Endothelial cell of umbilical vein (primary cell): ENCODE data around the gene LRRC8C. TPM values are rescaled to one million over a fixed set of nuclear protein-coding genes. Genes with fewer than 3 reads are reported as not detected.

Source experiments
- BruUV-seq: library from RNA; stranded (reverse); fragments of 400-500 nt; replicated peaks from 2 replicates; lab custom pipeline; 2021; lab: Mats Ljungman, UMichigan
- CTCF ChIA-PET: fragments of 300-600, 350-600 bp; sonication (Branson Sonifier 250); formaldehyde crosslinking; loops from one replicate; lab custom pipeline; 2021; ENCODE audit warnings: antibody characterized with exemption, inconsistent platforms; lab: Charles Lee
- POLR2A ChIA-PET: fragments of 300-600, 350-600 bp; sonication (Branson Sonifier 250); formaldehyde crosslinking; loops from one replicate; lab custom pipeline; 2021; ENCODE audit warnings: antibody characterized with exemption, inconsistent platforms; lab: Charles Lee
- DNase-seq: peaks from one replicate; pipeline ENCODE4 v3.0.0-alpha.2; 2011; ENCODE audit warnings: low read depth, low spot score
- FAIRE-seq: peaks from 2 replicates; lab custom pipeline; 2011; peaks lifted over from hg19 to GRCh38; lab: Jason Lieb, UNC
- H2AFZ ChIP-seq: 2 replicates; pipeline ENCODE4 v1.6.0; 2012; ENCODE audit warnings: low read depth, low read length, control low read depth, inconsistent platforms
- H3K27ac ChIP-seq: 2 replicates; pipeline ENCODE4 v1.5.1; 2011; ENCODE audit warnings: low read depth, mild to moderate bottlenecking, control low read depth, low read length, moderate library complexity; ENCODE audit not compliant: insufficient read depth
- H3K27me3 ChIP-seq, 2 experiments: 2 replicates each; pipeline versions ENCODE4 v1.6.0 to v1.6.1; 2011; ENCODE audit warnings: low read length in 2 of 2, mixed read lengths in 1 of 2; ENCODE audit not compliant: control insufficient read depth in 2 of 2, insufficient read depth in 2 of 2
- H3K36me3 ChIP-seq, 2 experiments: 2 replicates in 1 of 2; 3 replicates in 1 of 2; pipeline ENCODE4 v1.5.1; 2011; ENCODE audit warnings: low read length in 2 of 2, mild to moderate bottlenecking in 1 of 2, moderate library complexity in 1 of 2; ENCODE audit not compliant: control insufficient read depth in 2 of 2, insufficient read depth in 2 of 2; ENCODE audit errors: extremely low read depth in 1 of 2
- H3K4me1 ChIP-seq: 3 replicates; pipeline ENCODE4 v1.5.1; 2011; ENCODE audit warnings: mild to moderate bottlenecking, low read length; ENCODE audit not compliant: control insufficient read depth, insufficient read depth; ENCODE audit errors: extremely low read depth
- H3K4me2 ChIP-seq: 2 replicates; pipeline ENCODE4 v1.6.1; 2011; ENCODE audit warnings: low read length, control low read depth, mixed read lengths; ENCODE audit not compliant: insufficient read depth
- H3K4me3 ChIP-seq, 3 experiments: fragments of 200-600 bp in 1 of 3; sonication (generic), shearing (Covaris generic) in 1 of 3; replicated peaks in 1 of 3; 2 replicates each; pipeline ENCODE4 v1.5.1; 2011 to 2016; ENCODE audit warnings: control low read depth in 3 of 3, low read length in 3 of 3, mild to moderate bottlenecking in 2 of 3, inconsistent platforms in 1 of 3, low read depth in 1 of 3, moderate library complexity in 1 of 3; ENCODE audit not compliant: insufficient read depth in 1 of 3
- H3K79me2 ChIP-seq: 2 replicates; pipeline ENCODE4 v1.6.0; 2012; ENCODE audit warnings: low read length, inconsistent platforms; ENCODE audit not compliant: control insufficient read depth, insufficient read depth
- H3K9ac ChIP-seq: replicated peaks from 2 replicates; pipeline ENCODE3; 2011; ENCODE audit warnings: low read length, control low read depth; ENCODE audit not compliant: insufficient read depth; ENCODE audit errors: extremely low read depth
- H3K9me1 ChIP-seq: replicated peaks from 3 replicates; pipeline ENCODE4 v1.6.0; 2011; ENCODE audit warnings: mild to moderate bottlenecking, low read length; ENCODE audit not compliant: control insufficient read depth, insufficient read depth; ENCODE audit errors: extremely low read depth
- H3K9me3 ChIP-seq: replicated peaks from 2 replicates; pipeline ENCODE4 v1.5.1; 2012; ENCODE audit warnings: low read length, inconsistent platforms; ENCODE audit not compliant: control insufficient read depth, insufficient read depth
- H4K20me1 ChIP-seq: replicated peaks from 2 replicates; pipeline ENCODE3; 2011; ENCODE audit warnings: mild to moderate bottlenecking, low read length; ENCODE audit not compliant: control insufficient read depth, insufficient read depth; ENCODE audit errors: extremely low read depth
- CTCF ChIP-seq, 2 donors: IDR thresholded peaks; 1 replicate in 1 of 2; 2 replicates in 1 of 2; pipeline ENCODE4 v1.5.1; 2011; ENCODE audit warnings: low read length in 2 of 2, mild to moderate bottlenecking in 2 of 2, moderate library complexity in 2 of 2, control low read depth in 1 of 2, inconsistent platforms in 1 of 2, low read depth in 1 of 2; ENCODE audit not compliant: insufficient read depth in 1 of 2; ENCODE audit errors: extremely low read depth in 1 of 2
- EZH2 ChIP-seq: IDR thresholded peaks from 2 replicates; pipeline ENCODE4 v1.6.1; 2012; ENCODE audit warnings: borderline replicate concordance, low read depth, mild to moderate bottlenecking, moderate library complexity, low read length, inconsistent platforms; ENCODE audit not compliant: severe bottlenecking
- FOS ChIP-seq: IDR thresholded peaks from 2 replicates; pipeline ENCODE4 v1.6.1; 2011; ENCODE audit warnings: mild to moderate bottlenecking, low read length, moderate library complexity, borderline replicate concordance; ENCODE audit not compliant: insufficient read depth
- GATA2 ChIP-seq: IDR thresholded peaks from 2 replicates; pipeline ENCODE4 v1.7.0; 2011; ENCODE audit warnings: low read depth, mild to moderate bottlenecking, moderate library complexity, mixed read lengths, low read length; ENCODE audit not compliant: insufficient read length, insufficient read depth
- JUN ChIP-seq: IDR thresholded peaks from 2 replicates; pipeline ENCODE4 v1.6.1; 2011; ENCODE audit warnings: borderline replicate concordance, low read depth; ENCODE audit not compliant: insufficient read length, insufficient read depth
- MYC ChIP-seq: IDR thresholded peaks from one replicate; pipeline ENCODE4 v1.6.1; 2011; ENCODE audit warnings: mild to moderate bottlenecking, low read depth, low read length
- POLR2A ChIP-seq: IDR thresholded peaks from 2 replicates; pipeline ENCODE4 v1.6.1; 2012; ENCODE audit warnings: low read depth, mild to moderate bottlenecking, control low read depth, low read length
- POLR2AphosphoS5 ChIP-seq: IDR thresholded peaks from 2 replicates; pipeline ENCODE4 v1.6.1; 2012; ENCODE audit warnings: low read depth, mild to moderate bottlenecking, control low read depth, low read length, moderate library complexity; ENCODE audit not compliant: insufficient read depth
- dilution Hi-C: fragments of 300-500 bp; cut with MboI; formaldehyde crosslinking; loops from one replicate; pipeline ENCODE4 v1.15.0; 2019; ENCODE audit warnings: low sequenced_read_pairs; ENCODE audit not compliant: extremely low pct_ligation_motif_present
- intact Hi-C: fragments of 100-400 bp; cut with micrococcal nuclease; formaldehyde crosslinking; loops from one replicate; pipeline ENCODE4 v1.10.0; 2022
- polyA plus RNA-seq, 4 experiments: library from polyadenylated mRNA; depleted of rRNA in 3 of 4; stranded (reverse) in 3 of 4; unstranded in 1 of 4; fragments of >200 nt; gene quantifications; 2 replicates each; pipeline versions ENCODE4 v1.2.1 to v1.2.3, GENCODE V29; 2011 to 2012; ENCODE audit warnings: missing spikeins in 1 of 4
- total RNA-seq: library from RNA; stranded (reverse); gene quantifications from 2 replicates; pipeline ENCODE4 v1.2.3, GENCODE V29; 2021
- TF ChIP-seq, protein P1 (sequence below): IDR thresholded peaks from 2 replicates; pipeline ENCODE4 v1.6.1; 2011; ENCODE audit not compliant: insufficient read depth, insufficient read length

LRRC8C gene
- total and polyA plus RNA-seq, 2 donors (not counting 3 experiments of a cell fraction or from before 2014, with no cell fraction given), result 33.6 to 51.5 TPM

DNA sequence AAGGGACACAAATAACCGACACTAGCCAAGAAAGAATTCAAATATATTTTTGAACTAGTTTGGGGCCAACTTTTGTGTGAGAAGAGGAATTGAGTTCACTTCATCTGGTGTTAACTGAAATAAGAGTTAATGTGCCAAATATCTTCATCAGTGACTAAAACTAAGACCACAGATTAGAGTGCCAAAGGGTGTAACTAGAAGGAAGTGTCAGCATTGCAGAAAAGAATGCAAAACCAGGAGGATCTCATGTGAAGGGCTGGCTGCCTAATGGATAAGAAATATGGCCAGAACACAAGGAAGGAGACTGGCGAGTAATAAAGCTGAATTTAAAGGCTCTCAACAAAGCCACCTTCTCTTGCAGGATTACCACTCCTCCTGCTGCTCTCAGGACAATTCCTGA is 126.1 kb downstream of the LRRC8C start:
- Histone ChIP-seq H3K4me3 (no peak overlapping the region), H3K4me1 (peaks cover 60% of the 10 kb centered on the region), H3K9me1 (no peaks in the 10 kb centered on the region), H3K79me2 (no peaks in the 10 kb centered on the region), H2AFZ (no peak overlapping the region), H3K4me2 (no peak overlapping the region), H3K27ac (no peak overlapping the region), H3K9ac (no peak overlapping the region), H4K20me1 (no peaks in the 10 kb centered on the region), H3K36me3 (no peaks in the 10 kb centered on the region), H3K27me3 (no peaks in the 10 kb centered on the region), H3K9me3 (no peaks in the 10 kb centered on the region)
- ChIA-PET POLR2A (no interaction called here), CTCF (interaction anchor here (1.2 kb wide), 1 partner anchor 32 kb away, joined by 3 read pairs; no protein-coding TSS in a partner anchor)
- TF ChIP-seq GATA2 (no peak), POLR2AphosphoS5 (no peak), EZH2 (no peak), JUN (no peak), POLR2A (no peak), CTCF (IDR thresholded peaks at IDR 0.05; ENCODE audit: extremely low read depth in 1 of 2, insufficient read depth in 1 of 2, low read depth in 1 of 2, low read length in 2 of 2) (no peak), MYC (no peak), FOS (no peak)
- TF ChIP-seq, protein P1, sequence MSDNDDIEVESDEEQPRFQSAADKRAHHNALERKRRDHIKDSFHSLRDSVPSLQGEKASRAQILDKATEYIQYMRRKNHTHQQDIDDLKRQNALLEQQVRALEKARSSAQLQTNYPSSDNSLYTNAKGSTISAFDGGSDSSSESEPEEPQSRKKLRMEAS, result no peak
- intact Hi-C loops, result no loop called here
- DNase-seq (no peak), FAIRE-seq (no peak)
- BruUV-seq, result no TSS peak
- dilution Hi-C loops, result no loop called here
